H1 (cell line): ENCODE data around the gene TRAF3. TPM values are rescaled to one million over a fixed set of nuclear protein-coding genes. Genes with fewer than 3 reads are reported as not detected.

ENCODE experiments used
- CTCF ChIA-PET: fragments of 300-600 bp; sonication (Branson Sonifier 250); formaldehyde crosslinking; loops from one replicate; lab custom pipeline; 2021; ENCODE audit not compliant: partially characterized antibody; lab: Charles Lee
- POLR2A ChIA-PET: fragments of 300-600 bp; sonication (Branson Sonifier 250); formaldehyde crosslinking; loops from one replicate; lab custom pipeline; 2021; ENCODE audit warnings: inconsistent platforms; ENCODE audit not compliant: partially characterized antibody; lab: Charles Lee
- DNase-seq, 2 experiments: peaks; one replicate each; pipeline versions ENCODE4 v3.0.0 to v3.0.0-alpha.2; 2010 to 2022; ENCODE audit warnings: low spot score in 2 of 2, low read depth in 1 of 2, mixed read lengths in 1 of 2
- FAIRE-seq: peaks from 2 replicates; lab custom pipeline; 2011; peaks lifted over from hg19 to GRCh38; lab: Jason Lieb, UNC
- H2AFZ ChIP-seq: 2 replicates; pipeline ENCODE4 v1.8.1; 2012; ENCODE audit warnings: low read length, inconsistent platforms
- H2AK5ac ChIP-seq: 2 replicates; pipeline ENCODE4 v1.6.1; 2013; ENCODE audit warnings: low read depth, low read length
- H2BK120ac ChIP-seq: replicated peaks from 2 replicates; pipeline ENCODE3; 2013; ENCODE audit warnings: low read depth, low read length, inconsistent platforms
- H2BK12ac ChIP-seq: 2 replicates; pipeline ENCODE4 v1.6.1; 2013; ENCODE audit warnings: low read depth, low read length
- H2BK15ac ChIP-seq: 2 replicates; pipeline ENCODE4 v1.6.1; 2013; ENCODE audit warnings: low read length
- H2BK20ac ChIP-seq: 2 replicates; pipeline ENCODE4 v1.6.1; 2013; ENCODE audit warnings: low read length
- H2BK5ac ChIP-seq: 2 replicates; pipeline ENCODE4 v1.6.1; 2013; ENCODE audit warnings: low read depth, low read length
- H3K14ac ChIP-seq: 2 replicates; pipeline ENCODE4 v1.6.1; 2013; ENCODE audit warnings: inconsistent platforms; ENCODE audit not compliant: insufficient read length
- H3K18ac ChIP-seq: 2 replicates; pipeline ENCODE4 v1.6.1; 2013; ENCODE audit warnings: low read length; ENCODE audit errors: extremely low read depth
- H3K23ac ChIP-seq: 2 replicates; pipeline ENCODE4 v1.6.1; 2013; ENCODE audit warnings: inconsistent platforms; ENCODE audit not compliant: insufficient read length
- H3K23me2 ChIP-seq: 2 replicates; pipeline ENCODE4 v1.6.1; 2013; ENCODE audit warnings: low read depth, low read length
- H3K27ac ChIP-seq: 2 replicates; pipeline ENCODE4 v1.6.1; 2011; ENCODE audit warnings: low read depth, low read length, inconsistent platforms
- H3K27me3 ChIP-seq, 4 experiments: replicated peaks in 1 of 4; 1 replicate in 1 of 4; 2 replicates in 3 of 4; pipeline versions ENCODE4 v1.6.1 to v1.8.1; 2011 to 2013; ENCODE audit warnings: low read length in 3 of 4, mild to moderate bottlenecking in 3 of 4, inconsistent platforms in 2 of 4, mixed read lengths in 2 of 4, moderate library complexity in 1 of 4; ENCODE audit not compliant: control insufficient read depth in 3 of 4, insufficient read depth in 3 of 4; ENCODE audit errors: extremely low read depth in 1 of 4
- H3K36me3 ChIP-seq, 4 experiments: 2 replicates each; pipeline versions ENCODE4 v1.6.1 to v1.8.1; 2011 to 2013; ENCODE audit warnings: mild to moderate bottlenecking in 4 of 4, low read length in 3 of 4, moderate library complexity in 2 of 4, control low read depth in 1 of 4, inconsistent platforms in 1 of 4; ENCODE audit not compliant: insufficient read depth in 4 of 4, control insufficient read depth in 2 of 4
- H3K4ac ChIP-seq: replicated peaks from 2 replicates; pipeline ENCODE3; 2013; ENCODE audit warnings: low read length, low read depth, mixed read lengths, inconsistent platforms; ENCODE audit not compliant: insufficient read length
- H3K4me1 ChIP-seq, 4 experiments: replicated peaks in 1 of 4; 1 replicate in 1 of 4; 2 replicates in 3 of 4; pipeline versions ENCODE4 v1.6.1 to v1.8.1; 2011 to 2013; ENCODE audit warnings: low read length in 3 of 4, inconsistent platforms in 2 of 4, mixed read lengths in 1 of 4; ENCODE audit not compliant: insufficient read depth in 4 of 4, control insufficient read depth in 3 of 4
- H3K4me2 ChIP-seq, 2 experiments: 2 replicates each; pipeline versions ENCODE4 v1.6.1 to v1.8.1; 2011 to 2013; ENCODE audit warnings: low read depth in 2 of 2, low read length in 2 of 2, control low read depth in 1 of 2, inconsistent platforms in 1 of 2, mild to moderate bottlenecking in 1 of 2; ENCODE audit not compliant: insufficient read depth in 1 of 2
- H3K4me3 ChIP-seq, 4 experiments: fragments of 200-600, 300-600 bp in 1 of 4; sonication (generic), shearing (Covaris generic), sonication (Bioruptor Twin) in 1 of 4; 2 replicates each; pipeline versions ENCODE4 v1.5.1 to v1.8.1; 2011 to 2016; ENCODE audit warnings: low read length in 4 of 4, low read depth in 3 of 4, control low read depth in 2 of 4, inconsistent platforms in 2 of 4, mild to moderate bottlenecking in 2 of 4, mixed read lengths in 1 of 4, moderate library complexity in 1 of 4; ENCODE audit not compliant: insufficient read depth in 2 of 4; ENCODE audit errors: extremely low read depth in 1 of 4
- H3K56ac ChIP-seq: replicated peaks from 2 replicates; pipeline ENCODE3; 2013; ENCODE audit warnings: low read depth, mild to moderate bottlenecking, mixed read lengths, low read length, inconsistent platforms; ENCODE audit not compliant: insufficient read length
- H3K79me1 ChIP-seq: 2 replicates; pipeline ENCODE4 v1.6.1; 2013; ENCODE audit warnings: low read depth, low read length, control low read depth
- H3K79me2 ChIP-seq, 2 experiments: 2 replicates each; pipeline versions ENCODE4 v1.6.1 to v1.8.1; 2012 to 2013; ENCODE audit warnings: low read length in 2 of 2, mild to moderate bottlenecking in 2 of 2, inconsistent platforms in 1 of 2; ENCODE audit not compliant: insufficient read depth in 2 of 2, control insufficient read depth in 1 of 2
- H3K9ac ChIP-seq, 4 experiments: replicated peaks in 1 of 4; 1 replicate in 1 of 4; 2 replicates in 3 of 4; pipeline versions ENCODE4 v1.6.1 to v1.8.1; 2011 to 2013; ENCODE audit warnings: low read depth in 3 of 4, low read length in 3 of 4, control low read depth in 2 of 4, mild to moderate bottlenecking in 2 of 4, moderate library complexity in 2 of 4, inconsistent platforms in 1 of 4; ENCODE audit errors: extremely low read depth in 1 of 4
- H3K9me3 ChIP-seq, 2 experiments: 2 replicates each; pipeline versions ENCODE4 v1.6.1 to v1.8.1; 2012 to 2013; ENCODE audit warnings: mild to moderate bottlenecking in 2 of 2, moderate library complexity in 2 of 2, control low read depth in 1 of 2, inconsistent platforms in 1 of 2, low read depth in 1 of 2, low read length in 1 of 2, mixed read lengths in 1 of 2; ENCODE audit not compliant: insufficient read depth in 2 of 2
- H4K20me1 ChIP-seq, 2 experiments: replicated peaks in 1 of 2; 2 replicates each; pipeline versions ENCODE3 to v1.8.1; 2011 to 2013; ENCODE audit warnings: inconsistent platforms in 2 of 2, low read length in 2 of 2, mild to moderate bottlenecking in 1 of 2; ENCODE audit not compliant: insufficient read depth in 2 of 2, control insufficient read depth in 1 of 2
- H4K5ac ChIP-seq: 2 replicates; pipeline ENCODE4 v1.6.1; 2013; ENCODE audit warnings: low read length, low read depth, mixed read lengths, inconsistent platforms; ENCODE audit not compliant: insufficient read length
- H4K8ac ChIP-seq: 2 replicates; pipeline ENCODE4 v1.8.0; 2013; ENCODE audit warnings: mild to moderate bottlenecking, moderate library complexity, low read length, inconsistent platforms; ENCODE audit not compliant: insufficient read depth; ENCODE audit errors: extremely low read depth
- H4K91ac ChIP-seq: replicated peaks from 2 replicates; pipeline ENCODE3; 2013; ENCODE audit warnings: low read length, mixed read lengths, inconsistent platforms; ENCODE audit not compliant: insufficient read length
- KDM4A ChIP-seq: IDR thresholded peaks from one replicate; pipeline ENCODE4 v1.7.1; 2012; ENCODE audit warnings: low read depth, mild to moderate bottlenecking, moderate library complexity, low read length, inconsistent platforms; ENCODE audit not compliant: severe bottlenecking
- TAF7 ChIP-seq: optimal IDR thresholded peaks from 2 replicates; pipeline ENCODE3; 2011; ENCODE audit warnings: low read depth, mild to moderate bottlenecking, inconsistent platforms, low read length, moderate library complexity, borderline replicate concordance
- WGBS, 2 experiments: shearing (Covaris generic) in 1 of 2; methylation state at CpG; one replicate each; pipeline versions ENCODE4 v1.1.6 to v1.1.7; 2013 to 2015; ENCODE audit warnings: low lambda C conversion rate in 2 of 2, mixed read lengths in 2 of 2, inconsistent platforms in 1 of 2, low coverage in 1 of 2, missing lambda C conversion rate in 1 of 2; ENCODE audit not compliant: insufficient replicate concordance in 2 of 2, insufficient coverage in 1 of 2, insufficient read length in 1 of 2; ENCODE audit errors: extremely low coverage in 1 of 2, missing lambda C conversion rate in 1 of 2; 5-methylcytosine and 5-hydroxymethylcytosine counted together
- polyA plus RNA-seq, 7 experiments: library from polyadenylated mRNA; depleted of rRNA in 3 of 7; stranded (reverse) in 5 of 7; unstranded in 2 of 7; fragments of >200 nt in 5 of 7; fragments of 200-250 nt in 2 of 7; gene quantifications; 1 replicate in 5 of 7; 2 replicates in 1 of 7; 4 replicates in 1 of 7; pipeline versions ENCODE4 v1.2.1 to v1.2.3, GENCODE V29; 2011 to 2013; ENCODE audit warnings: missing spikeins in 2 of 7, mixed read lengths in 2 of 7
- total RNA-seq: library from RNA; stranded (reverse); fragmentation: NEBNext Ultra II Directional; extraction: Animal tissue kit (Norgen Biotek cat#: 25700); gene quantifications from 2 replicates; pipeline ENCODE4 v1.2.1, GENCODE V29; 2021

The TRAF3 gene
- total and polyA plus RNA-seq, 2 of the 8 experiments (the other 6 are each of a cell fraction or from before 2014, with no cell fraction given), result 5.8 to 12.1 TPM

DNA sequence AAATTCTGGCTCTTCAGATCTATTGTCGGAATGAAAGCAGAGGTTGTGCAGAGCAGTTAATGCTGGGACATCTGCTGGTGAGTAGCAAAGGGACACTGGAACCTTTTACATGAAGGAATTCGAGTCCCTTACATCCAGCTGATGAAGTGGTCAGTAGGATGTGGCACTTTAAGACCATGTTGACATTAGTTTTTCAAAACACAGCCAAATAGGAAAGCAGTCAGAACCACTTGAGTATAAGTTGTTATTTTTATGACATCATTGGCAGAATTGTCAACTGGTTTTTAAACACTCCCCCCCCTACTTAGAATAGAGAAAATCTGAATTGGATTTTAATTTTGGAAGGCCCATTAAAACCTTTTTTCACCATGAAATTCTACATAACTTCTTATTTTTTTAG lies 98.4 kb downstream of the TRAF3 start:
- H4K91ac ChIP-seq, result no peak overlapping the region
- no peak overlapping the region for H2BK12ac ChIP-seq
- no peaks in the 10 kb centered on the region for H3K79me2 ChIP-seq
- H2AFZ ChIP-seq, result no peak overlapping the region
- H3K23me2 ChIP-seq, result no peaks in the 10 kb centered on the region; the same call in 1 of the 2 replicates
- no peak overlapping the region for H3K4me2 ChIP-seq
- no peak overlapping the region for H3K27ac ChIP-seq
- H4K5ac ChIP-seq, result no peak overlapping the region
- no peak for FAIRE-seq
- H2AK5ac ChIP-seq, result no peak overlapping the region
- WGBS, 2 experiments, result 97% methylated on average over 2 of the region's 2 CpGs; no CpG with 5 or more reads in 1 of the 2 experiments
- no peak overlapping the region for H3K9ac ChIP-seq
- H3K18ac ChIP-seq, result no peak overlapping the region
- peaks cover 0 to 12% (median 5%) of the 10 kb centered on the region in 4 experiments; a peak in 5 of 8 replicates for H3K36me3 ChIP-seq
- no peak overlapping the region for H3K4ac ChIP-seq
- no peaks in the 10 kb centered on the region for H3K79me1 ChIP-seq
- H3K9me3 ChIP-seq, result no peaks in the 10 kb centered on the region
- no peaks in the 10 kb centered on the region for H4K20me1 ChIP-seq
- H3K56ac ChIP-seq, result no peak overlapping the region
- no peak for DNase-seq
- ChIA-PET POLR2A (no interaction called here), CTCF (interaction anchor here (1.0 kb wide), 1 partner anchor 13 kb away, joined by 3 read pairs; no protein-coding TSS in a partner anchor)
- H2BK20ac ChIP-seq, result no peak overlapping the region
- H3K4me1 ChIP-seq, result peaks cover 0 to 2% (median 0%) of the 10 kb centered on the region in 4 experiments; a peak in 3 of 7 replicates
- H3K4me3 ChIP-seq, result no peak overlapping the region
- no peaks in the 10 kb centered on the region for H3K27me3 ChIP-seq
- no peak overlapping the region for H4K8ac ChIP-seq
- TF ChIP-seq KDM4A (no peak), TAF7 (no peak)
- H2BK5ac ChIP-seq, result no peak overlapping the region
- H2BK15ac ChIP-seq, result no peak overlapping the region
- no peak overlapping the region for H2BK120ac ChIP-seq
- no peak overlapping the region for H3K14ac ChIP-seq
- no peak overlapping the region for H3K23ac ChIP-seq
